Brain microvascular endothelial cell (primary cell): ENCODE results near the gene MYO1B.

Source experiments
- DNase-seq: peaks from one replicate; pipeline ENCODE4 v3.0.0-alpha.2; 2020
- H3K27ac ChIP-seq: fragments of 250-450 bp; sonication (Bioruptor Pico); 2 replicates; pipeline ENCODE4 v1.5.1; 2020; ENCODE audit warnings: mild to moderate bottlenecking, moderate library complexity
- H3K27me3 ChIP-seq: fragments of 250-450 bp; sonication (Bioruptor Pico); replicated peaks from 2 replicates; pipeline ENCODE4 v1.5.1; 2020; ENCODE audit warnings: mild to moderate bottlenecking
- H3K36me3 ChIP-seq: fragments of 250-450 bp; sonication (Bioruptor Pico); replicated peaks from 2 replicates; pipeline ENCODE4 v1.5.1; 2020; ENCODE audit warnings: mild to moderate bottlenecking
- H3K4me3 ChIP-seq: 2 replicates; pipeline ENCODE4 v1.5.1; 2011; ENCODE audit warnings: low read depth, mild to moderate bottlenecking, control low read depth, low read length, moderate library complexity
- CTCF ChIP-seq: IDR thresholded peaks from 2 replicates; pipeline ENCODE4 v1.5.1; 2011; ENCODE audit warnings: low read depth, mild to moderate bottlenecking, moderate library complexity, low read length, control low read depth, inconsistent platforms; ENCODE audit errors: missing control alignments
- in situ Hi-C: cut with HindIII; loops from 2 replicates; pipeline ENCODE4 v1.10.0; 2017; ENCODE audit warnings: low sequenced_read_pairs, low pct_ligation_motif_present

Gene MYO1B

GRCh38 chr2:191435141-191435540 lies 189.9 kb downstream of the MYO1B start:
- no peaks in the 10 kb centered on the region for H3K27me3 ChIP-seq
- H3K27ac ChIP-seq, result no peak overlapping the region
- no peak for DNase-seq
- TF ChIP-seq CTCF, result no peak
- in situ Hi-C loops, result no loop called here
- H3K36me3 ChIP-seq, result no peaks in the 10 kb centered on the region
- no peak overlapping the region for H3K4me3 ChIP-seq

DNA sequence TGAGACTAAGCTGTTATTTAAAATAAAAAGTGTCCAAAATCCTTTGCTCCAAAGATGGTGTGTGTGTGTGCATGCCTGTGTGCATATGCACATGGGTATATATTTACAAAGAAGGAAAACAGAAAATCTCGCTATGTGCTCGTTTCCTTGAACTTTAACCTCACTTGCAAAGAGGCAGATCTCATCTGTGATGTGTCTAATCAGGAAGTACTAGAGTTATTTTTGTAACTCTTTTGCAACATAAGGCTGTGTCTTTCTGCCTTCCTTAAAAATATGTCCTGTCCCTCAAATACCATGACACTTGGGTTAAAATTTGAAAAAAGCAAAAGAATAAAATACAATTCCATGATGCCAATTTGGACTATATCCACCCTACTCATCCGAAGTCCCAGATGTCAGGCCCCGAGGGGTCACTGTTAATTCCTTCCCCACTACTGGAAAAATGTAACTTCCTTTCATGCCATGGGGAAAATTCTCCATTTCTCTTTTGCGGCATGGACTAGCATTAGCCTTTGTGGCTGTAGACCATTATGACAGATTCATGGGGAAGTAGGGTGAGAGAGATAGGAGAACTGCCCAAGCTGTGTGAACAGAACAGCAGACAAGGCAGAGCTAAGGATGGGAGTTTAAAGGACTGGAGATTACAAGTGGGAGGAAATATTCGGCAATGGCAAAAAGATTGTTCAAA lies 191.3 kb downstream of the MYO1B start:
- no peaks in the 10 kb centered on the region for H3K36me3 ChIP-seq
- no peak overlapping the region for H3K4me3 ChIP-seq
- no peak for TF ChIP-seq CTCF
- no peak for DNase-seq
- in situ Hi-C loops, result no loop called here
- no peaks in the 10 kb centered on the region for H3K27me3 ChIP-seq
- H3K27ac ChIP-seq, result no peak overlapping the region

DNA sequence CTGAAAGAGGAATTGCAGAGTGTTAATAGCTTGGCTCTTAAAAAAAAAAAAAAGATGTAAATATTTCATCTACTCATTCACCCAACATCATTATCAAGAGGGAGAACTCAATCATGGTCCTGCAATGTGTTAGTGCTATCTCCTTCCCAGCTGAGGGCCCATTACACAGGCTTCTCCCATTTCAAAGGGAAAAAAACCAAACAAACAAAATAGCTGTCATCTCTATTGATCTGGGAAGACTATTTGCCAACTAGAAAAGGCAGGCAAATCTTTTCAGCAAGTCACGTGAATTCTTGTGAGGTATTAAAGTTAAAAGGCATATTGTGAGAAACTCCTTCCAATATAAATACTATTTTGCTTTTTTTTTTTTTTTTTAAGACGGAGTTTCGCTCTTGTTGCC lies 194.3 kb downstream of the MYO1B start:
- no peaks in the 10 kb centered on the region for H3K36me3 ChIP-seq
- H3K27me3 ChIP-seq, result no peaks in the 10 kb centered on the region
- no peak overlapping the region for H3K4me3 ChIP-seq
- TF ChIP-seq CTCF, result no peak
- in situ Hi-C loops, result no loop called here
- no peak for DNase-seq
- no peak overlapping the region for H3K27ac ChIP-seq

GRCh38 chr2:191441496-191442214 lies 196.5 kb downstream of the MYO1B start:
- no peak for DNase-seq
- in situ Hi-C loops, result no loop called here
- Histone ChIP-seq H3K27me3 (no peaks in the 10 kb centered on the region), H3K4me3 (no peak overlapping the region), H3K27ac (no peak overlapping the region), H3K36me3 (no peaks in the 10 kb centered on the region)
- TF ChIP-seq CTCF, result no peak

DNA sequence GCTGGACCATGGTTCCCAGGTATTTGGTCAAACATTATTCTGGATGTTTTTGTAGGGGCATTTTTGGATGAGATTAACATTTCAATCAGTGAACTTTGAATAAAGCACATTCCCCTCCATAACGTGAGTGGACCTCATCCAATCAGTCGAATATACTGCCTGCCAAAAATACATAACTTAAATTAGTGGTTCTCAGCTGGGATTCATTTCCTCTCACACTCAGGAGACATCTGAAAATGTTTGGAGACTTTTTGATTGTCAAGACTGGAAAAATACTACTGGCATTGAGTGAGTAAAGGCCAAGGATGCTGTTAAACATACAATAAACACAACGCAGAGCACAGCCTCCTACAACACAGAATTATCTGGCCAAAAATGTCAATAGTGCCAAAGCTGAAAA lies 198.2 kb downstream of the MYO1B start:
- Histone ChIP-seq H3K27ac (no peak overlapping the region), H3K27me3 (no peaks in the 10 kb centered on the region), H3K36me3 (no peaks in the 10 kb centered on the region), H3K4me3 (no peak overlapping the region)
- no peak for TF ChIP-seq CTCF
- DNase-seq, result no peak
- in situ Hi-C loops, result no loop called here
